Neural cell (in vitro differentiated cells): ENCODE data around the gene SEMA7A.

Source experiments
- CTCF ChIP-seq: fragments of 450-650 bp; IDR thresholded peaks from 2 replicates; pipeline ENCODE4 v1.5.1; 2014; ENCODE audit warnings: antibody characterized with exemption, mild to moderate bottlenecking, moderate library complexity; ENCODE audit not compliant: poor library complexity, severe bottlenecking
- EZH2 ChIP-seq: fragments of 200-600, 300-800 bp; shearing (Covaris generic), sonication (generic); IDR thresholded peaks from 2 replicates; pipeline ENCODE4 v1.6.1; 2014; ENCODE audit warnings: antibody characterized with exemption, low read length, borderline replicate concordance, mild to moderate bottlenecking; ENCODE audit not compliant: insufficient read depth, poor library complexity, severe bottlenecking
- POLR2AphosphoS5 ChIP-seq: IDR thresholded peaks from 2 replicates; pipeline ENCODE4 v1.6.1; 2012
- RAD21 ChIP-seq: fragments of 450-650 bp; conservative IDR thresholded peaks from 2 replicates; pipeline ENCODE4 v1.6.1; 2014; ENCODE audit warnings: antibody characterized with exemption, mild to moderate bottlenecking, moderate library complexity
- TAF1 ChIP-seq: IDR thresholded peaks from 2 replicates; pipeline ENCODE4 v1.6.1; 2012; ENCODE audit warnings: low read depth

GRCh38 chr15:74382004-74382816 lies 51.5 kb downstream of the SEMA7A start:
- TF ChIP-seq CTCF: peak; percentile 72
- TF ChIP-seq TAF1: no peak
- TF ChIP-seq EZH2: no peak
- no peak for TF ChIP-seq POLR2AphosphoS5
- peak; percentile 71 for TF ChIP-seq RAD21
